HepG2 (cell line): ENCODE measurements around the gene TASOR2. TPM values are rescaled to one million over a fixed set of nuclear protein-coding genes. Genes with fewer than 3 reads are reported as not detected.
A peak's percentile ranks its signal among the peaks of the same experiment; 100 is the strongest.

ENCODE experiments used
- AGO2 ChIP-seq: fragments of 200-400 bp; formaldehyde crosslinking; optimal IDR thresholded peaks from 2 replicates; pipeline ENCODE3; 2017; ENCODE audit warnings: mild to moderate bottlenecking, low read depth, low read length, moderate library complexity
- BRCA1 ChIP-seq: sonication (generic); formaldehyde crosslinking; IDR thresholded peaks from 2 replicates; pipeline ENCODE4 v1.4.0; 2020; ENCODE audit warnings: missing genetic modification reagents
- EEA1 ChIP-seq: sonication (generic); formaldehyde crosslinking; IDR thresholded peaks from 2 replicates; pipeline ENCODE4 v1.5.1; 2020; ENCODE audit warnings: mild to moderate bottlenecking, missing genetic modification reagents, borderline replicate concordance
- HNRNPLL ChIP-seq: fragments of 200-400 bp; formaldehyde crosslinking; IDR thresholded peaks from 2 replicates; pipeline ENCODE4 v1.6.1; 2017; ENCODE audit warnings: mild to moderate bottlenecking, low read depth, low read length; ENCODE audit not compliant: poor library complexity, severe bottlenecking
- KDM5A ChIP-seq: fragments of 200-600 bp; sonication (generic); IDR thresholded peaks from 2 replicates; pipeline ENCODE4 v1.7.0; 2018; ENCODE audit warnings: antibody characterized with exemption, mild to moderate bottlenecking, low read length, borderline replicate concordance
- KLF11 ChIP-seq: IDR thresholded peaks from 2 replicates; pipeline ENCODE4 v1.6.1; 2016; ENCODE audit warnings: missing compliant biosample characterization
- MYNN ChIP-seq: sonication (generic); formaldehyde crosslinking; IDR thresholded peaks from 2 replicates; pipeline ENCODE4 v1.4.0; 2020; ENCODE audit warnings: mild to moderate bottlenecking, low read depth, missing genetic modification reagents
- NCOA1 ChIP-seq: sonication (generic); formaldehyde crosslinking; IDR thresholded peaks from 2 replicates; pipeline ENCODE4 v1.9.0; 2021; ENCODE audit warnings: missing genetic modification reagents
- NFIB ChIP-seq: sonication (generic); formaldehyde crosslinking; IDR thresholded peaks from 2 replicates; pipeline ENCODE4 v1.9.0; 2021; ENCODE audit warnings: missing genetic modification reagents, mild to moderate bottlenecking, borderline replicate concordance
- PHF21A ChIP-seq: sonication (generic); formaldehyde crosslinking; IDR thresholded peaks from 2 replicates; pipeline ENCODE4 v1.5.0; 2020; ENCODE audit warnings: mild to moderate bottlenecking, missing genetic modification reagents
- POGZ ChIP-seq: sonication (generic); formaldehyde crosslinking; IDR thresholded peaks from 2 replicates; pipeline ENCODE4 v1.4.0; 2020; ENCODE audit warnings: mild to moderate bottlenecking, missing genetic modification reagents
- RAD21 ChIP-seq: fragments of 450-650 bp; formaldehyde crosslinking; IDR thresholded peaks from 2 replicates; pipeline ENCODE4 v1.5.0; 2020; ENCODE audit warnings: mild to moderate bottlenecking
- RBFOX2 ChIP-seq: fragments of 200-400 bp; formaldehyde crosslinking; IDR thresholded peaks from 2 replicates; pipeline ENCODE4 v1.6.1; 2017; ENCODE audit warnings: low read depth, mild to moderate bottlenecking, low read length
- TMF1 ChIP-seq: sonication (generic); formaldehyde crosslinking; IDR thresholded peaks from 2 replicates; pipeline ENCODE4 v1.8.1; 2022; ENCODE audit warnings: low read depth, missing genetic modification reagents
- YEATS4 ChIP-seq: sonication (generic); formaldehyde crosslinking; IDR thresholded peaks from 2 replicates; pipeline ENCODE4 v1.4.0; 2020; ENCODE audit warnings: missing genetic modification reagents, borderline replicate concordance
- ZFYVE20 ChIP-seq: sonication (generic); formaldehyde crosslinking; IDR thresholded peaks from 2 replicates; pipeline ENCODE4 v1.8.0; 2023; ENCODE audit warnings: low read depth, mild to moderate bottlenecking, moderate library complexity, missing genetic modification reagents, borderline replicate concordance
- ZNF101 ChIP-seq: sonication (generic); formaldehyde crosslinking; IDR thresholded peaks from 2 replicates; pipeline ENCODE4 v1.4.0; 2020; ENCODE audit warnings: mild to moderate bottlenecking, low read depth, missing genetic modification reagents, borderline replicate concordance
- ZNF563 ChIP-seq: sonication (generic); formaldehyde crosslinking; IDR thresholded peaks from 2 replicates; pipeline ENCODE4 v1.8.0; 2022; ENCODE audit warnings: mild to moderate bottlenecking, moderate library complexity, missing genetic modification reagents
- ZNF644 ChIP-seq: IDR thresholded peaks from 2 replicates; pipeline ENCODE4 v1.6.1; 2016; ENCODE audit warnings: low read depth
- ZNF772 ChIP-seq: sonication (generic); formaldehyde crosslinking; IDR thresholded peaks from 2 replicates; pipeline ENCODE4 v1.5.0; 2020; ENCODE audit warnings: mild to moderate bottlenecking, missing genetic modification reagents
- ZSCAN22 ChIP-seq: sonication (generic); formaldehyde crosslinking; IDR thresholded peaks from 2 replicates; pipeline ENCODE4 v1.4.0; 2020; ENCODE audit warnings: mild to moderate bottlenecking, missing genetic modification reagents
- polyA plus RNA-seq, 8 experiments: library from polyadenylated mRNA; depleted of rRNA in 3 of 8; stranded (reverse) in 7 of 8; unstranded in 1 of 8; fragments of >200 nt; fragmentation: Illumina TruSeq in 4 of 8; extraction: Trizol in 4 of 8; gene quantifications; 2 replicates each; pipeline versions ENCODE4 v1.2.1 to v1.2.3, GENCODE V29; 2011 to 2016; ENCODE audit warnings: low read depth in 4 of 8, missing spikeins in 1 of 8, mixed read lengths in 1 of 8; ENCODE audit not compliant: insufficient read depth in 1 of 8
- total RNA-seq, 5 experiments: library from RNA; depleted of rRNA; stranded (reverse); fragments of >200 nt; fragmentation: Illumina TruSeq; extraction: Trizol; gene quantifications; 2 replicates each; pipeline ENCODE4 v1.2.3, GENCODE V29; 2016; ENCODE audit warnings: low read depth in 1 of 5
- TF ChIP-seq, protein P1 (sequence below): sonication (generic); formaldehyde crosslinking; IDR thresholded peaks from 2 replicates; pipeline ENCODE4 v1.8.0; 2022; ENCODE audit warnings: mild to moderate bottlenecking, missing genetic modification reagents, borderline replicate concordance
- TF ChIP-seq, protein P2 (sequence below): sonication (generic); formaldehyde crosslinking; IDR thresholded peaks from 2 replicates; pipeline ENCODE4 v1.4.0; 2020; ENCODE audit warnings: mild to moderate bottlenecking, missing genetic modification reagents
- TF ChIP-seq, protein P3 (sequence below): sonication (generic); formaldehyde crosslinking; IDR thresholded peaks from 2 replicates; pipeline ENCODE4 v1.5.0; 2020; ENCODE audit warnings: mild to moderate bottlenecking, missing genetic modification reagents, borderline replicate concordance

The TASOR2 gene
- total and polyA plus RNA-seq, 2 of the 13 experiments (the other 11 are each of a cell fraction or from before 2014, with no cell fraction given): 24.2 to 55.3 TPM

DNA sequence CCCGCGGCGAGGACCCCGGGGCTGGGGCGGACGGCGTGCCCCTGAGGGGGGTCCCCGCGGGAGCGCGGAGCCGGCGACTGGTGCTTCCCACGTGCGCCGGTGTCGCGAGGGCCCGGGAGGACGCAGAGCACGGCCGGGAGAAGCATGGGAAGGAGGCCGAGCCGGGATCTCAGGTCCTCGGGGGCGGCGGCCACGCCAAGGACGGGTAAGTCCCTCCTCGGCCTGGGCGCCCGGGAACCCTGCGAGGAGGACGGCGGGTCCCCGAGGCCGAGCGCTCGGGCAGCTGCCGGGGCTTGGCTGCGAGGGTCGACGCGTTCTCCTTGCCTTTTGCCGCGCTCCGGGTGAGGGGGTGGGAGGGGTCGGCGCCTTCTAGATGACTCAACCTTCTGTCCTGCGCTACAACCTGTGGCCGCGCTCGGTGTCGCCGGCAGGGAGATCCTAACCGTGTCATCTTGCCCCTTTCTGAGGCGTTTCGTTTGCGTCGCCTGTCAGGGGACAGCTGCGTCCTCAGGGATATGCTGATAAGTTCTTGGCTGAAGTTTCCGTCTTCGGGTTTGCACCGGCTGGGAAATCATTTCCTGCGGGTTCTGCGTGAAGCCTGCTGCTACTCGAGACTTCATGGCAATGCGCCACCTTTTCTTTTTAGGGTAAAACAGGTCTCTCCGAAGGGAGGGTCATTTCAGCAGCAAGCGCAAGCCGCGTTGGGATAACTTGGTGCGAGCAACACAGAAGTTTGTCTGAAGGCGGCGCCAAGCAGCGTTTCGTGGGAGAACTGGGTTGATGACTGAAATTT is 529 bp downstream of the TASOR2 start (continued):
- TF ChIP-seq ZSCAN22 (CRISPR knock-in tag) (0 out of 2 replicates have a peak, but pooled peaks have one; percentile 8), AGO2 (peak; percentile 88), HNRNPLL (peak; percentile 54), KLF11 (CRISPR knock-in tag) (no peak), ZFYVE20 (CRISPR knock-in tag) (0 out of 2 replicates have a peak, but pooled peaks have one; percentile 27), TMF1 (no peak), PHF21A (0 out of 2 replicates have a peak, but pooled peaks have one; percentile 32), EEA1 (CRISPR knock-in tag) (peak; percentile 35; the same call in 1 of the 2 replicates), ZNF563 (CRISPR knock-in tag) (peak; percentile 46; the same call in 1 of the 2 replicates), ZNF772 (CRISPR knock-in tag) (no peak), KDM5A (peak; percentile 47; the same call in 1 of the 2 replicates), NFIB (CRISPR knock-in tag) (no peak), RBFOX2 (peak; percentile 91), NCOA1 (CRISPR knock-in tag) (no peak), YEATS4 (CRISPR knock-in tag) (0 out of 2 replicates have a peak, but pooled peaks have one; percentile 80), RAD21 (CRISPR knock-in tag) (peak; percentile 19; the same call in 1 of the 2 replicates), BRCA1 (CRISPR knock-in tag) (no peak), MYNN (CRISPR knock-in tag) (no peak), POGZ (CRISPR knock-in tag) (no peak), ZNF644 (CRISPR knock-in tag) (0 out of 2 replicates have a peak, but pooled peaks have one; percentile 25), ZNF101 (0 out of 2 replicates have a peak, but pooled peaks have one; percentile 16)
- TF ChIP-seq, protein P1, sequence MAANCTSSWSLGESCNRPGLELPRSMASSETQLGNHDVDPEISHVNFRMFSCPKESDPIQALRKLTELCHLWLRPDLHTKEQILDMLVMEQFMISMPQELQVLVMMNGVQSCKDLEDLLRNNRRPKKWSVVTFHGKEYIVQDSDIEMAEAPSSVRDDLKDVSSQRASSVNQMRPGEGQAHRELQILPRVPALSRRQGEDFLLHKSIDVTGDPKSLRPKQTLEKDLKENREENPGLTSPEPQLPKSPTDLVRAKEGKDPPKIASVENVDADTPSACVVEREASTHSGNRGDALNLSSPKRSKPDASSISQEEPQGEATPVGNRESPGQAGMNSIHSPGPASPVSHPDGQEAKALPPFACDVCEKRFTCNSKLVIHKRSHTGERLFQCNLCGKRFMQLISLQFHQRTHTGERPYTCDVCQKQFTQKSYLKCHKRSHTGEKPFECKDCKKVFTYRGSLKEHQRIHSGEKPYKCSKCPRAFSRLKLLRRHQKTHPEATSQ (CRISPR knock-in tag): no peak
- TF ChIP-seq, protein P2, sequence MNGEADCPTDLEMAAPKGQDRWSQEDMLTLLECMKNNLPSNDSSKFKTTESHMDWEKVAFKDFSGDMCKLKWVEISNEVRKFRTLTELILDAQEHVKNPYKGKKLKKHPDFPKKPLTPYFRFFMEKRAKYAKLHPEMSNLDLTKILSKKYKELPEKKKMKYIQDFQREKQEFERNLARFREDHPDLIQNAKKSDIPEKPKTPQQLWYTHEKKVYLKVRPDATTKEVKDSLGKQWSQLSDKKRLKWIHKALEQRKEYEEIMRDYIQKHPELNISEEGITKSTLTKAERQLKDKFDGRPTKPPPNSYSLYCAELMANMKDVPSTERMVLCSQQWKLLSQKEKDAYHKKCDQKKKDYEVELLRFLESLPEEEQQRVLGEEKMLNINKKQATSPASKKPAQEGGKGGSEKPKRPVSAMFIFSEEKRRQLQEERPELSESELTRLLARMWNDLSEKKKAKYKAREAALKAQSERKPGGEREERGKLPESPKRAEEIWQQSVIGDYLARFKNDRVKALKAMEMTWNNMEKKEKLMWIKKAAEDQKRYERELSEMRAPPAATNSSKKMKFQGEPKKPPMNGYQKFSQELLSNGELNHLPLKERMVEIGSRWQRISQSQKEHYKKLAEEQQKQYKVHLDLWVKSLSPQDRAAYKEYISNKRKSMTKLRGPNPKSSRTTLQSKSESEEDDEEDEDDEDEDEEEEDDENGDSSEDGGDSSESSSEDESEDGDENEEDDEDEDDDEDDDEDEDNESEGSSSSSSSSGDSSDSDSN (CRISPR knock-in tag): peak; percentile 63; the same call in 1 of the 2 replicates
- TF ChIP-seq, protein P3, sequence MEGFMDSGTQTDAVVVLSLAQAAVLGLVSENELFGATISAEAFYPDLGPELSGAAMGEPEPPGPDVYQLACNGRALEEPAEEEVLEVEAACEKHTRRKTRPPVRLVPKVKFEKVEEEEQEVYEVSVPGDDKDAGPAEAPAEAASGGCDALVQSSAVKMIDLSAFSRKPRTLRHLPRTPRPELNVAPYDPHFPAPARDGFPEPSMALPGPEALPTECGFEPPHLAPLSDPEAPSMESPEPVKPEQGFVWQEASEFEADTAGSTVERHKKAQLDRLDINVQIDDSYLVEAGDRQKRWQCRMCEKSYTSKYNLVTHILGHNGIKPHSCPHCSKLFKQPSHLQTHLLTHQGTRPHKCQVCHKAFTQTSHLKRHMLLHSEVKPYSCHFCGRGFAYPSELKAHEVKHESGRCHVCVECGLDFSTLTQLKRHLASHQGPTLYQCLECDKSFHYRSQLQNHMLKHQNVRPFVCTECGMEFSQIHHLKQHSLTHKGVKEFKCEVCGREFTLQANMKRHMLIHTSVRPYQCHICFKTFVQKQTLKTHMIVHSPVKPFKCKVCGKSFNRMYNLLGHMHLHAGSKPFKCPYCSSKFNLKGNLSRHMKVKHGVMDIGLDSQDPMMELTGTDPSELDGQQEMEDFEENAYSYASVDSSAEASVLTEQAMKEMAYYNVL (CRISPR knock-in tag): no peak
